ENCODE results near the gene HBG2. TPM values are rescaled to one million over a fixed set of nuclear protein-coding genes. Genes with fewer than 3 reads are reported as not detected.

HBG2 gene
- total RNA-seq, 1 experiment from 2014 or later, result 8.7 TPM

- TF ChIP-seq TCF7 (CRISPR knock-in tag; IDR thresholded peaks at IDR 0.05; ENCODE audit: low read depth) (no peak), USF2 (CRISPR knock-in tag; IDR thresholded peaks at IDR 0.05) (no peak), NFATC4 (CRISPR knock-in tag; IDR thresholded peaks at IDR 0.05) (no peak)
Measured at GRCh38 chr11:5266609-5267008, 12.0 kb upstream of the HBG2 start (continued).

GRCh38 chr11:5265832-5266231 lies 11.3 kb upstream of the HBG2 start:
- POLR2A ChIA-PET, result no interaction called here
- no peak overlapping the region for H3K4me3 Mint-ChIP-seq
- H3K4me1 Mint-ChIP-seq, result no peaks in the 10 kb centered on the region; the same call in 1 of the 2 replicates
- CTCF ChIA-PET, result no interaction called here
- 0 out of 2 replicates have a peak, but pooled peaks cover 6% of the 10 kb centered on the region for H3K9me3 Mint-ChIP-seq
- peaks cover 2% of the 10 kb centered on the region; the same call in 1 of the 2 replicates for H3K27me3 Mint-ChIP-seq (ENCODE audit: low read depth)
- no peak overlapping the region for H3K27ac Mint-ChIP-seq
- DNase-seq (ENCODE audit: low spot score), result no peak
- TF ChIP-seq ZNF671 (CRISPR knock-in tag; IDR thresholded peaks at IDR 0.05) (no peak), AFF4 (CRISPR knock-in tag; IDR thresholded peaks at IDR 0.05; ENCODE audit: borderline replicate concordance) (no peak), ELF4 (CRISPR knock-in tag; IDR thresholded peaks at IDR 0.05; ENCODE audit: low read depth) (no peak), MYBL2 (CRISPR knock-in tag; IDR thresholded peaks at IDR 0.05) (no peak), ZNF512 (CRISPR knock-in tag; IDR thresholded peaks at IDR 0.05; ENCODE audit: borderline replicate concordance) (no peak), MXD4 (CRISPR knock-in tag; IDR thresholded peaks at IDR 0.05; ENCODE audit: borderline replicate concordance) (no peak), ZNF219 (CRISPR knock-in tag; IDR thresholded peaks at IDR 0.05; ENCODE audit: borderline replicate concordance) (no peak), ZNF121 (CRISPR knock-in tag; IDR thresholded peaks at IDR 0.05) (no peak), NR3C1 (CRISPR knock-in tag; conservative IDR thresholded peaks at IDR 0.05; ENCODE audit: low read depth) (no peak), NR1H2 (CRISPR knock-in tag; IDR thresholded peaks at IDR 0.05) (no peak)
- ATAC-seq, result no peak
- no peaks in the 10 kb centered on the region for H3K36me3 Mint-ChIP-seq

- Mint-ChIP-seq H3K4me1 (peaks cover 35% of the 10 kb centered on the region), H3K4me3 (no peak overlapping the region), H3K27ac (no peak overlapping the region), H3K9me3 (peaks cover 26% of the 10 kb centered on the region), H3K36me3 (peaks cover 13% of the 10 kb centered on the region), H3K27me3 (ENCODE audit: low read depth) (peaks cover 47% of the 10 kb centered on the region)
- TF ChIP-seq ZNF281 (CRISPR knock-in tag; IDR thresholded peaks at IDR 0.05) (peak; percentile 62; the same call in 1 of the 2 replicates), ERG (CRISPR knock-in tag; IDR thresholded peaks at IDR 0.05) (no peak), USF1 (CRISPR knock-in tag; IDR thresholded peaks at IDR 0.05) (peak; percentile 77), ZNF138 (CRISPR knock-in tag; conservative IDR thresholded peaks at IDR 0.05) (no peak), USF2 (CRISPR knock-in tag; IDR thresholded peaks at IDR 0.05) (peak; percentile 82), NFE2L1 (CRISPR knock-in tag; IDR thresholded peaks at IDR 0.05) (0 out of 2 replicates have a peak, but pooled peaks have one; percentile 43)
- ChIA-PET CTCF (no interaction called here), POLR2A (no interaction called here)
- peak; percentile 54 for DNase-seq (ENCODE audit: low spot score)
- peak; percentile 75 for ATAC-seq
Measured at GRCh38 chr11:5258543-5259262, 4.1 kb upstream of the HBG2 start.
